HG02884 (cell line): ENCODE measurements around the gene MORF4L1.
"Not testable (repeated sequence)": the region's sequence is repeated elsewhere in the genome, so short reads cannot be mapped to it uniquely, and the experiment has no call there.

Experiments
- ATAC-seq: cut with Tn5 transposase; IDR thresholded peaks from one replicate; pipeline ENCODE4 v1.9.1; 2021; ENCODE audit warnings: mild to moderate bottlenecking, moderate library complexity; ENCODE audit not compliant: unreplicated experiment

Gene MORF4L1

GRCh38 chr15:78898540-78898939, 25.9 kb downstream of the MORF4L1 start:
- ATAC-seq, result no peak

GRCh38 chr15:78900819-78901533, 28.3 kb downstream of the MORF4L1 start:
- ATAC-seq, result not testable (repeated sequence)

GRCh38 chr15:78902281-78903032, 29.8 kb downstream of the MORF4L1 start:
- ATAC-seq, result not testable (repeated sequence)

- no peak for ATAC-seq
Observed at GRCh38 chr15:78904599-78905358, 32.1 kb downstream of the MORF4L1 start.

GRCh38 chr15:78906316-78906620, 33.6 kb downstream of the MORF4L1 start:
- no peak for ATAC-seq

- no peak for ATAC-seq
Observed at GRCh38 chr15:78907577-78907976, 34.9 kb downstream of the MORF4L1 start.

GRCh38 chr15:78909160-78909695, 36.5 kb downstream of the MORF4L1 start:
- no peak for ATAC-seq

GRCh38 chr15:78909791-78910228, 37.1 kb downstream of the MORF4L1 start:
- no peak for ATAC-seq

- ATAC-seq, result no peak
Observed at GRCh38 chr15:78910271-78910670, 37.6 kb downstream of the MORF4L1 start.

GRCh38 chr15:78912316-78912715, 39.6 kb downstream of the MORF4L1 start:
- no peak for ATAC-seq

- no peak for ATAC-seq
Observed at GRCh38 chr15:78913012-78913411, 40.3 kb downstream of the MORF4L1 start.

GRCh38 chr15:78914027-78914764, 41.5 kb downstream of the MORF4L1 start:
- no peak for ATAC-seq

- ATAC-seq, result no peak
Observed at GRCh38 chr15:78915341-78916087, 42.8 kb downstream of the MORF4L1 start.

- ATAC-seq, result no peak
Observed at GRCh38 chr15:78916088-78916487, 43.4 kb downstream of the MORF4L1 start.

- ATAC-seq, result no peak
Observed at GRCh38 chr15:78917888-78918287, 45.2 kb downstream of the MORF4L1 start.

GRCh38 chr15:78921517-78921916, 48.8 kb downstream of the MORF4L1 start:
- no peak for ATAC-seq

- no peak for ATAC-seq
Observed at GRCh38 chr15:78921940-78922339, 49.2 kb downstream of the MORF4L1 start.

GRCh38 chr15:78922527-78922926, 49.8 kb downstream of the MORF4L1 start:
- no peak for ATAC-seq

GRCh38 chr15:78923015-78923414, 50.3 kb downstream of the MORF4L1 start:
- ATAC-seq, result no peak
